Left ventricle myocardium superior (tissue), 1 donor: ENCODE measurements around the gene CCN5. TPM values are rescaled to one million over a fixed set of nuclear protein-coding genes. Genes with fewer than 3 reads are reported as not detected.

Source experiments
- ATAC-seq: fragments of 200-7000 bp; cut with Tn5 transposase; one replicate; pipeline ENCODE4 v1.9.1; 2020; ENCODE audit warnings: mild to moderate bottlenecking, moderate library complexity
- DNase-seq: peaks from one replicate; pipeline ENCODE4 v3.0.0-alpha.2; 2020
- intact Hi-C: fragments of 100-400 bp; cut with micrococcal nuclease; formaldehyde crosslinking; loops from one replicate; pipeline ENCODE4 v1.11.0; 2022
- total RNA-seq: library from RNA; stranded (reverse); fragmentation: NEBNext Ultra II Directional; extraction: Animal tissue kit (Norgen Biotek cat#: 25700); gene quantifications from one replicate; pipeline ENCODE4 v1.2.1, GENCODE V29; 2021
- donor health status: DM: no; HTN: yes; CAD: no; lungs with severe emphysema.

The CCN5 gene
- total RNA-seq, 1 donor from 2014 or later, result 19.5 TPM

- ATAC-seq, result no peak
- DNase-seq, result peak; percentile 22
- intact Hi-C loops, result no loop called here
Measured at GRCh38 chr20:44709380-44709779, 5.8 kb upstream of the CCN5 start.

GRCh38 chr20:44709797-44710196, 5.4 kb upstream of the CCN5 start:
- intact Hi-C loops, result no loop called here
- peak; percentile 18 for DNase-seq
- no peak for ATAC-seq

GRCh38 chr20:44711237-44711636, 3.9 kb upstream of the CCN5 start:
- ATAC-seq (peak; percentile 62), DNase-seq (peak; percentile 71)
- intact Hi-C loops, result no loop called here

GRCh38 chr20:44714102-44714700, 968 bp upstream of the CCN5 start:
- ATAC-seq (peak; percentile 70), DNase-seq (no peak)
- intact Hi-C loops, result no loop called here

GRCh38 chr20:44715499-44716308, 535 bp downstream of the CCN5 start:
- peak; percentile 40 for ATAC-seq
- peak; percentile 50 for DNase-seq
- intact Hi-C loops, result no loop called here

GRCh38 chr20:44716309-44717106, 1.3 kb downstream of the CCN5 start:
- DNase-seq, result no peak
- no peak for ATAC-seq
- intact Hi-C loops, result no loop called here

GRCh38 chr20:44717986-44718385, 2.8 kb downstream of the CCN5 start:
- ATAC-seq (no peak), DNase-seq (no peak)
- intact Hi-C loops, result no loop called here

- intact Hi-C loops, result no loop called here
- ATAC-seq (no peak), DNase-seq (no peak)
Measured at GRCh38 chr20:44719841-44720240, 4.7 kb downstream of the CCN5 start.

- DNase-seq, result peak; percentile 42
- ATAC-seq, result peak; percentile 60
- intact Hi-C loops, result no loop called here
Measured at GRCh38 chr20:44720621-44720996, 5.4 kb downstream of the CCN5 start.

GRCh38 chr20:44720997-44721784, 6.0 kb downstream of the CCN5 start:
- intact Hi-C loops, result no loop called here
- ATAC-seq (peak; percentile 63), DNase-seq (peak; percentile 61)

GRCh38 chr20:44721785-44722054, 6.6 kb downstream of the CCN5 start:
- ATAC-seq, result no peak
- intact Hi-C loops, result no loop called here

GRCh38 chr20:44722990-44723389, 7.8 kb downstream of the CCN5 start:
- no peak for DNase-seq
- intact Hi-C loops, result no loop called here
- ATAC-seq, result no peak

More at GRCh38 chr20:44721785-44722054, 6.6 kb downstream of the CCN5 start:
- DNase-seq, result no peak

- intact Hi-C loops, result no loop called here
- no peak for DNase-seq
- ATAC-seq, result no peak
Measured at GRCh38 chr20:44723391-44723790, 8.2 kb downstream of the CCN5 start.

- DNase-seq (no peak), ATAC-seq (no peak)
- intact Hi-C loops, result no loop called here
Measured at GRCh38 chr20:44723798-44724362, 8.7 kb downstream of the CCN5 start.

GRCh38 chr20:44724423-44725091, 9.4 kb downstream of the CCN5 start:
- intact Hi-C loops, result no loop called here
- DNase-seq (no peak), ATAC-seq (no peak)

- DNase-seq, result no peak
- ATAC-seq, result no peak
- intact Hi-C loops, result no loop called here
Measured at GRCh38 chr20:44725837-44726236, 10.7 kb downstream of the CCN5 start.

GRCh38 chr20:44727039-44727438, 11.9 kb downstream of the CCN5 start:
- intact Hi-C loops, result no loop called here

GRCh38 chr20:44727651-44728050, 12.5 kb downstream of the CCN5 start:
- ATAC-seq, result no peak
- intact Hi-C loops, result no loop called here
- DNase-seq, result no peak

More at GRCh38 chr20:44727039-44727438, 11.9 kb downstream of the CCN5 start:
- DNase-seq, result no peak
- ATAC-seq, result no peak
